ENCODE data around the gene ADCYAP1R1. TPM values are rescaled to one million over a fixed set of nuclear protein-coding genes. Genes with fewer than 3 reads are reported as not detected.

The ADCYAP1R1 gene
- total RNA-seq, 3 donors from 2014 or later (not counting 1 experiment from before 2014, with no cell fraction given): not detected

DNA sequence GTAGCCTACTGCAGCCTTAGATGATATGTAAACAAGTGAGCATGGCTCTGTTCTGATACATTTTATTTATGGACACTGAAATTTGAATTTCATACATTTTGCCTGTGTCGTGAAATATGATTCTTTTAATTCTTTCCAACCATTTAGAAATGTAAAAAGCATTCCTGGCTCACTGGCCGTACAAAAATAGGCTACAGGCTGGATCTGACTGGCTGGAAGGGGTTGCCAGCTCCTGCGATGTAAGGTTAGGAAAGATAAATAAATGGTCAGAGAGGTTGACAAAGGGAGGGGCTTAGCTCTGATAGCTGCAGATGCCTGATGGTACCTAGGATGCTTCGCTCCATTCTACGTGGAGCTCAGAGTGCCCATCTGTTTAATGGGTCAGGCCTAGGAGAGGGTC lies 3.4 kb downstream of the ADCYAP1R1 start:
- Mint-ChIP-seq H3K4me1 (no peaks in the 10 kb centered on the region), H3K9me3 (no peaks in the 10 kb centered on the region), H3K36me3 (no peaks in the 10 kb centered on the region), H3K4me3 (no peak overlapping the region), H3K27me3 (ENCODE audit: low read depth in 2 of 2) (peaks cover 33 to 47% of the 10 kb centered on the region in 2 donors), H3K27ac (no peak overlapping the region)
- Histone ChIP-seq H3K27ac (ENCODE audit: low read length) (no peak overlapping the region), H3K27me3 (ENCODE audit: control insufficient read depth, insufficient read depth, low read length) (peaks cover 5% of the 10 kb centered on the region), H3K4me3 (ENCODE audit: low read length) (no peak overlapping the region), H3K36me3 (ENCODE audit: control insufficient read depth, insufficient read depth, low read length) (no peaks in the 10 kb centered on the region), H3K4me1 (ENCODE audit: control insufficient read depth, insufficient read depth, low read length) (no peaks in the 10 kb centered on the region), H3K9me3 (ENCODE audit: control insufficient read depth, insufficient read depth, low read length) (no peaks in the 10 kb centered on the region)
- TF ChIP-seq, protein P1, sequence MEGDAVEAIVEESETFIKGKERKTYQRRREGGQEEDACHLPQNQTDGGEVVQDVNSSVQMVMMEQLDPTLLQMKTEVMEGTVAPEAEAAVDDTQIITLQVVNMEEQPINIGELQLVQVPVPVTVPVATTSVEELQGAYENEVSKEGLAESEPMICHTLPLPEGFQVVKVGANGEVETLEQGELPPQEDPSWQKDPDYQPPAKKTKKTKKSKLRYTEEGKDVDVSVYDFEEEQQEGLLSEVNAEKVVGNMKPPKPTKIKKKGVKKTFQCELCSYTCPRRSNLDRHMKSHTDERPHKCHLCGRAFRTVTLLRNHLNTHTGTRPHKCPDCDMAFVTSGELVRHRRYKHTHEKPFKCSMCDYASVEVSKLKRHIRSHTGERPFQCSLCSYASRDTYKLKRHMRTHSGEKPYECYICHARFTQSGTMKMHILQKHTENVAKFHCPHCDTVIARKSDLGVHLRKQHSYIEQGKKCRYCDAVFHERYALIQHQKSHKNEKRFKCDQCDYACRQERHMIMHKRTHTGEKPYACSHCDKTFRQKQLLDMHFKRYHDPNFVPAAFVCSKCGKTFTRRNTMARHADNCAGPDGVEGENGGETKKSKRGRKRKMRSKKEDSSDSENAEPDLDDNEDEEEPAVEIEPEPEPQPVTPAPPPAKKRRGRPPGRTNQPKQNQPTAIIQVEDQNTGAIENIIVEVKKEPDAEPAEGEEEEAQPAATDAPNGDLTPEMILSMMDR (IDR thresholded peaks at IDR 0.05): no peak
- ATAC-seq (no peak), DNase-seq (no peak)
- intact Hi-C loops (cut with micrococcal nuclease): no loop called here
- WGBS (ENCODE audit: insufficient coverage): 94% methylated on average over 5 of the region's 5 CpGs

DNA sequence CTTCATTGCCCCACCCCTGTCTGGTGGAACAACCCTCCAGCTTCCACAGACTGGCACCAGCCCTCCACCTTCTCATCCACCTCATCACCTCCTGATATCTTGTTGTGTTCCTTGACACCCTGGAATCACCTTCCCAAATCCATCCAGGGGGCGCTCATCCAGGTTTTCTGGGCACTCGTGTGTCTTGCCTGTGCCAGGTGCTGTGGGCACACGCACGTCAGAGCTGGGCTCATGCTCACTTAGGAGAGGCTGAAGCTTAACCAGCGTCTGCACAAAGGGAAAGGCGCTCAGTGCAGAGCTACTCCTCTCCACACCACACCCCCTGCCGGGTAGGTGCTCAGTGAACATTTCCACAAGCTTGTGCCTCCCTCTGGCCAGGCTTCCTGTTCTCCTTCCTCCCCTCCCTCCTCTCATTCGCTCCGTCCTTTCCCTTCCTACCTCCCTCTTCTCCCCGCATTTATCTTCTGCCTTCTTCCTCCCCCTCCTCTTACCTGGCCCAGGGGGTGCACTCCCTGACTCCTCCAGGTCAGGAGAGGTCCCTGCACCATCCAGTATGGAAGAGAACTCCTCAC lies 4.8 kb downstream of the ADCYAP1R1 start:
- TF ChIP-seq, protein P1 (IDR thresholded peaks at IDR 0.05): no peak
- intact Hi-C loops (cut with micrococcal nuclease): no loop called here
- Mint-ChIP-seq H3K4me1 (no peaks in the 10 kb centered on the region), H3K4me3 (no peak overlapping the region), H3K27ac (no peak overlapping the region), H3K9me3 (no peaks in the 10 kb centered on the region), H3K36me3 (no peaks in the 10 kb centered on the region), H3K27me3 (ENCODE audit: low read depth in 2 of 2) (peaks cover 22 to 33% of the 10 kb centered on the region in 2 donors)
- Histone ChIP-seq H3K27ac (ENCODE audit: low read length) (no peak overlapping the region), H3K27me3 (ENCODE audit: control insufficient read depth, insufficient read depth, low read length) (no peaks in the 10 kb centered on the region), H3K9me3 (ENCODE audit: control insufficient read depth, insufficient read depth, low read length) (no peaks in the 10 kb centered on the region), H3K4me3 (ENCODE audit: low read length) (no peak overlapping the region), H3K36me3 (ENCODE audit: control insufficient read depth, insufficient read depth, low read length) (no peaks in the 10 kb centered on the region), H3K4me1 (ENCODE audit: control insufficient read depth, insufficient read depth, low read length) (no peaks in the 10 kb centered on the region)
- WGBS (ENCODE audit: insufficient coverage): 68% methylated on average over 10 of the region's 10 CpGs
- ATAC-seq: no peak
- DNase-seq: no peak

DNA sequence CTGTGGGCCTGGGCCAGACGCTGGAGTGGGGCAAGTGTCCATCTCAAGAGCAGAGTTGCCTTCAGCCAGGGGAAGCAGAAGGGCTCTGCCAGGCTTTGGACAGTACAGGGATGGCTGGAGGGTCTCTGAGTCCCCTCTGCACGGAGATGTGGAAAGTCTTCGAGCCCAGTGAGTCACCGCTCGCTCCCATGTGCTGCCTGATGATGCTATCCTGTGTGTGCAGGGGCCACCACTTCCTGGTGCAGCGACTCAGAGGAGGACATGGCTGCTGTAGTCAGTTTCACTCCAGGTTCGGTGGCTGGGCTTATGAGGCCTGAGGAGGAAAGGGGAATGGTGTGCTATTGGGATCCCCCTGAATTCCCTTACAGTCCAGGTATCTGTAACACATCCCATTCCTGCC lies 6.0 kb downstream of the ADCYAP1R1 start:
- Mint-ChIP-seq H3K4me3 (no peak overlapping the region), H3K36me3 (no peaks in the 10 kb centered on the region), H3K9me3 (no peaks in the 10 kb centered on the region), H3K27ac (no peak overlapping the region), H3K27me3 (ENCODE audit: low read depth in 2 of 2) (peaks cover 18 to 30% of the 10 kb centered on the region in 2 donors), H3K4me1 (no peaks in the 10 kb centered on the region)
- Histone ChIP-seq H3K36me3 (ENCODE audit: control insufficient read depth, insufficient read depth, low read length) (no peaks in the 10 kb centered on the region), H3K4me1 (ENCODE audit: control insufficient read depth, insufficient read depth, low read length) (no peaks in the 10 kb centered on the region), H3K9me3 (ENCODE audit: control insufficient read depth, insufficient read depth, low read length) (no peaks in the 10 kb centered on the region), H3K27me3 (ENCODE audit: control insufficient read depth, insufficient read depth, low read length) (no peaks in the 10 kb centered on the region), H3K27ac (ENCODE audit: low read length) (no peak overlapping the region), H3K4me3 (ENCODE audit: low read length) (no peak overlapping the region)
- TF ChIP-seq, protein P1 (IDR thresholded peaks at IDR 0.05): no peak
- WGBS (ENCODE audit: insufficient coverage): 64% methylated on average over 6 of the region's 7 CpGs
- intact Hi-C loops (cut with micrococcal nuclease): no loop called here
- DNase-seq: no peak
- ATAC-seq: no peak

DNA sequence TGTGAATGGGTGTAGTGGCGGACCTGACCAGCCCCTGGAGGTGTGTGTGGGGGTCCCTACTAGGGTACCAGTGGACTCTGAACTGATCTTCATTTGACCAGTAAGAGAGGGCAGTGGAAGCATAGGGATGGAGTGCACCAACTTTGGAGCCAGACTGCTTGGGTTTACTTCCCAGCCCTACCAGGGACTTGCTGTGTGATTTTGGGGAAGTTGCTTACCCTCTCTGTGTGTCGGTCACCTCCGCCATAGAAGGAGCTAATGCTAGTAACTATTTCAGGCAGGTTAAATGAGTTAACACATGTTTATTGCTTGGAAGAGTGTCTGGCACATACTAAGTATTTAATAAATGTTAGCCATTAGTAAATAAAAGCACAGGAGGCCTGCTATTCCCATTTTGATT lies 6.6 kb downstream of the ADCYAP1R1 start:
- DNase-seq (no peak), ATAC-seq (no peak)
- H3K4me3 ChIP-seq (ENCODE audit: low read length): no peak overlapping the region
- 88% methylated on average over 3 of the region's 3 CpGs for WGBS (ENCODE audit: insufficient coverage)
- H3K9me3 ChIP-seq (ENCODE audit: control insufficient read depth, insufficient read depth, low read length): no peaks in the 10 kb centered on the region
- H3K4me1 ChIP-seq (ENCODE audit: control insufficient read depth, insufficient read depth, low read length): no peaks in the 10 kb centered on the region
- intact Hi-C loops (cut with micrococcal nuclease): no loop called here
- Mint-ChIP-seq H3K4me1 (no peaks in the 10 kb centered on the region), H3K9me3 (no peaks in the 10 kb centered on the region), H3K27me3 (ENCODE audit: low read depth in 2 of 2) (peaks cover 12 to 29% of the 10 kb centered on the region in 2 donors), H3K27ac (no peak overlapping the region), H3K4me3 (no peak overlapping the region), H3K36me3 (no peaks in the 10 kb centered on the region)
- no peaks in the 10 kb centered on the region for H3K36me3 ChIP-seq (ENCODE audit: control insufficient read depth, insufficient read depth, low read length)
- TF ChIP-seq, protein P1 (IDR thresholded peaks at IDR 0.05): no peak
- no peaks in the 10 kb centered on the region for H3K27me3 ChIP-seq (ENCODE audit: control insufficient read depth, insufficient read depth, low read length)
- H3K27ac ChIP-seq (ENCODE audit: low read length): no peak overlapping the region

Measured in natural killer cell (primary cell).